HepG2 (cell line): ENCODE measurements around the gene GSDMA. TPM values are rescaled to one million over a fixed set of nuclear protein-coding genes. Genes with fewer than 3 reads are reported as not detected.

ENCODE experiments used
- CBX1 ChIP-seq: IDR thresholded peaks from one replicate; pipeline ENCODE4 v1.6.1; 2016; ENCODE audit warnings: antibody characterized with exemption, low read depth
- CHD4 ChIP-seq: fragments of 200-600 bp; sonication (generic); IDR thresholded peaks from 2 replicates; pipeline ENCODE4 v1.7.0; 2017; ENCODE audit warnings: mild to moderate bottlenecking, low read length, borderline replicate concordance
- JARID2 ChIP-seq: sonication (generic); formaldehyde crosslinking; IDR thresholded peaks from 2 replicates; pipeline ENCODE4 v1.8.1; 2023; ENCODE audit warnings: missing genetic modification reagents, inconsistent platforms; ENCODE audit not compliant: insufficient replicate concordance
- MTA3 ChIP-seq: sonication (generic); formaldehyde crosslinking; IDR thresholded peaks from 2 replicates; pipeline ENCODE4 v1.4.0; 2020; ENCODE audit warnings: missing genetic modification reagents
- MXI1 ChIP-seq: IDR thresholded peaks from 3 replicates; pipeline ENCODE4 v1.6.1; 2012; ENCODE audit warnings: low read depth, low read length, inconsistent platforms, borderline replicate concordance
- NFKB2 ChIP-seq: sonication (generic); formaldehyde crosslinking; IDR thresholded peaks from 2 replicates; pipeline ENCODE4 v1.4.0; 2020; ENCODE audit warnings: missing genetic modification reagents, borderline replicate concordance
- RORA ChIP-seq: sonication (generic); formaldehyde crosslinking; IDR thresholded peaks from 2 replicates; pipeline ENCODE4 v1.5.0; 2020; ENCODE audit warnings: mild to moderate bottlenecking, missing genetic modification reagents, moderate library complexity
- SALL1 ChIP-seq: sonication (generic); formaldehyde crosslinking; IDR thresholded peaks from 2 replicates; pipeline ENCODE4 v1.8.0; 2022; ENCODE audit warnings: mild to moderate bottlenecking, missing genetic modification reagents
- SCMH1 ChIP-seq: sonication (generic); formaldehyde crosslinking; IDR thresholded peaks from 2 replicates; pipeline ENCODE4 v1.9.0; 2021; ENCODE audit warnings: missing genetic modification reagents, mild to moderate bottlenecking, borderline replicate concordance
- SETDB1 ChIP-seq: sonication (generic); formaldehyde crosslinking; IDR thresholded peaks from 2 replicates; pipeline ENCODE4 v1.5.1; 2020; ENCODE audit warnings: missing genetic modification reagents, mild to moderate bottlenecking, borderline replicate concordance
- ZBTB4 ChIP-seq: sonication (generic); formaldehyde crosslinking; IDR thresholded peaks from 2 replicates; pipeline ENCODE4 v1.4.0; 2020; ENCODE audit warnings: missing genetic modification reagents, mild to moderate bottlenecking, borderline replicate concordance
- ZFP62 ChIP-seq: sonication (generic); formaldehyde crosslinking; IDR thresholded peaks from 2 replicates; pipeline ENCODE4 v1.4.0; 2020; ENCODE audit warnings: missing genetic modification reagents
- ZNF317 ChIP-seq: sonication (generic); formaldehyde crosslinking; IDR thresholded peaks from 2 replicates; pipeline ENCODE4 v1.5.0; 2020; ENCODE audit warnings: mild to moderate bottlenecking, missing genetic modification reagents
- ZNF354B ChIP-seq: sonication (generic); formaldehyde crosslinking; IDR thresholded peaks from 2 replicates; pipeline ENCODE4 v1.8.0; 2022; ENCODE audit warnings: mild to moderate bottlenecking, missing genetic modification reagents
- ZNF547 ChIP-seq: sonication (generic); formaldehyde crosslinking; IDR thresholded peaks from 2 replicates; pipeline ENCODE4 v1.5.1; 2020; ENCODE audit warnings: mild to moderate bottlenecking, missing genetic modification reagents
- polyA plus RNA-seq, 8 experiments: library from polyadenylated mRNA; depleted of rRNA in 3 of 8; stranded (reverse) in 7 of 8; unstranded in 1 of 8; fragments of >200 nt; fragmentation: Illumina TruSeq in 4 of 8; extraction: Trizol in 4 of 8; gene quantifications; 2 replicates each; pipeline versions ENCODE4 v1.2.1 to v1.2.3, GENCODE V29; 2011 to 2016; ENCODE audit warnings: low read depth in 4 of 8, missing spikeins in 1 of 8, mixed read lengths in 1 of 8; ENCODE audit not compliant: insufficient read depth in 1 of 8
- total RNA-seq, 5 experiments: library from RNA; depleted of rRNA; stranded (reverse); fragments of >200 nt; fragmentation: Illumina TruSeq; extraction: Trizol; gene quantifications; 2 replicates each; pipeline ENCODE4 v1.2.3, GENCODE V29; 2016; ENCODE audit warnings: low read depth in 1 of 5
- TF ChIP-seq, protein P1 (sequence below): IDR thresholded peaks from 2 replicates; pipeline ENCODE4 v1.6.1; 2018; ENCODE audit warnings: missing genetic modification reagents
- TF ChIP-seq, protein P2 (sequence below): sonication (generic); formaldehyde crosslinking; IDR thresholded peaks from 2 replicates; pipeline ENCODE4 v1.4.0; 2020; ENCODE audit warnings: mild to moderate bottlenecking, missing genetic modification reagents
- TF ChIP-seq, protein P3 (sequence below): sonication (generic); formaldehyde crosslinking; IDR thresholded peaks from 2 replicates; pipeline ENCODE4 v1.4.0; 2020; ENCODE audit warnings: low read depth, missing genetic modification reagents
- TF ChIP-seq, protein P4 (sequence below): sonication (generic); formaldehyde crosslinking; IDR thresholded peaks from 2 replicates; pipeline ENCODE4 v1.8.0; 2023; ENCODE audit warnings: mild to moderate bottlenecking, missing genetic modification reagents

Gene GSDMA
- total and polyA plus RNA-seq, 2 of the 13 experiments (the other 11 are each of a cell fraction or from before 2014, with no cell fraction given), result not detected

GRCh38 chr17:39927101-39927928 is 35.5 kb upstream of the GSDMA start, which contains the start of the genes LRRC3C and ORMDL3 (continued):
- TF ChIP-seq, protein P1, sequence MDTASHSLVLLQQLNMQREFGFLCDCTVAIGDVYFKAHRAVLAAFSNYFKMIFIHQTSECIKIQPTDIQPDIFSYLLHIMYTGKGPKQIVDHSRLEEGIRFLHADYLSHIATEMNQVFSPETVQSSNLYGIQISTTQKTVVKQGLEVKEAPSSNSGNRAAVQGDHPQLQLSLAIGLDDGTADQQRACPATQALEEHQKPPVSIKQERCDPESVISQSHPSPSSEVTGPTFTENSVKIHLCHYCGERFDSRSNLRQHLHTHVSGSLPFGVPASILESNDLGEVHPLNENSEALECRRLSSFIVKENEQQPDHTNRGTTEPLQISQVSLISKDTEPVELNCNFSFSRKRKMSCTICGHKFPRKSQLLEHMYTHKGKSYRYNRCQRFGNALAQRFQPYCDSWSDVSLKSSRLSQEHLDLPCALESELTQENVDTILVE (CRISPR knock-in tag), result peak; percentile 98
- TF ChIP-seq MTA3 (CRISPR knock-in tag) (no peak), RORA (CRISPR knock-in tag) (no peak), ZFP62 (CRISPR knock-in tag) (peak; percentile 96; the same call in 1 of the 2 replicates), SCMH1 (CRISPR knock-in tag) (no peak), ZNF547 (CRISPR knock-in tag) (no peak), MXI1 (peak; percentile 89; the same call in 2 of the 3 replicates), CBX1 (peak; percentile 51), ZBTB4 (CRISPR knock-in tag) (no peak), ZNF354B (CRISPR knock-in tag) (no peak), CHD4 (no peak; the same call in 1 of the 2 replicates), JARID2 (CRISPR knock-in tag) (peak; percentile 6), NFKB2 (CRISPR knock-in tag) (peak; percentile 64; the same call in 1 of the 2 replicates), ZNF317 (CRISPR knock-in tag) (peak; percentile 65; the same call in 1 of the 2 replicates), SETDB1 (CRISPR knock-in tag) (no peak), SALL1 (peak; percentile 60; the same call in 1 of the 2 replicates)
- TF ChIP-seq, protein P2, sequence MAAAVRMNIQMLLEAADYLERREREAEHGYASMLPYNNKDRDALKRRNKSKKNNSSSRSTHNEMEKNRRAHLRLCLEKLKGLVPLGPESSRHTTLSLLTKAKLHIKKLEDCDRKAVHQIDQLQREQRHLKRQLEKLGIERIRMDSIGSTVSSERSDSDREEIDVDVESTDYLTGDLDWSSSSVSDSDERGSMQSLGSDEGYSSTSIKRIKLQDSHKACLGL (CRISPR knock-in tag), result 0 out of 2 replicates have a peak, but pooled peaks have one; percentile 14
- TF ChIP-seq, protein P3, sequence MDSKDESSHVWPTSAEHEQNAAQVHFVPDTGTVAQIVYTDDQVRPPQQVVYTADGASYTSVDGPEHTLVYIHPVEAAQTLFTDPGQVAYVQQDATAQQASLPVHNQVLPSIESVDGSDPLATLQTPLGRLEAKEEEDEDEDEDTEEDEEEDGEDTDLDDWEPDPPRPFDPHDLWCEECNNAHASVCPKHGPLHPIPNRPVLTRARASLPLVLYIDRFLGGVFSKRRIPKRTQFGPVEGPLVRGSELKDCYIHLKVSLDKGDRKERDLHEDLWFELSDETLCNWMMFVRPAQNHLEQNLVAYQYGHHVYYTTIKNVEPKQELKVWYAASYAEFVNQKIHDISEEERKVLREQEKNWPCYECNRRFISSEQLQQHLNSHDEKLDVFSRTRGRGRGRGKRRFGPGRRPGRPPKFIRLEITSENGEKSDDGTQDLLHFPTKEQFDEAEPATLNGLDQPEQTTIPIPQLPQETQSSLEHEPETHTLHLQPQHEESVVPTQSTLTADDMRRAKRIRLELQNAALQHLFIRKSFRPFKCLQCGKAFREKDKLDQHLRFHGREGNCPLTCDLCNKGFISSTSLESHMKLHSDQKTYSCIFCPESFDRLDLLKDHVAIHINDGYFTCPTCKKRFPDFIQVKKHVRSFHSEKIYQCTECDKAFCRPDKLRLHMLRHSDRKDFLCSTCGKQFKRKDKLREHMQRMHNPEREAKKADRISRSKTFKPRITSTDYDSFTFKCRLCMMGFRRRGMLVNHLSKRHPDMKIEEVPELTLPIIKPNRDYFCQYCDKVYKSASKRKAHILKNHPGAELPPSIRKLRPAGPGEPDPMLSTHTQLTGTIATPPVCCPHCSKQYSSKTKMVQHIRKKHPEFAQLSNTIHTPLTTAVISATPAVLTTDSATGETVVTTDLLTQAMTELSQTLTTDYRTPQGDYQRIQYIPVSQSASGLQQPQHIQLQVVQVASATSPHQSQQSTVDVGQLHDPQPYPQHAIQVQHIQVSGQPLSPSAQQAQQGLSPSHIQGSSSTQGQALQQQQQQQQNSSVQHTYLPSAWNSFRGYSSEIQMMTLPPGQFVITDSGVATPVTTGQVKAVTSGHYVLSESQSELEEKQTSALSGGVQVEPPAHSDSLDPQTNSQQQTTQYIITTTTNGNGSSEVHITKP (CRISPR knock-in tag), result peak; percentile 45; the same call in 1 of the 2 replicates
- TF ChIP-seq, protein P4, sequence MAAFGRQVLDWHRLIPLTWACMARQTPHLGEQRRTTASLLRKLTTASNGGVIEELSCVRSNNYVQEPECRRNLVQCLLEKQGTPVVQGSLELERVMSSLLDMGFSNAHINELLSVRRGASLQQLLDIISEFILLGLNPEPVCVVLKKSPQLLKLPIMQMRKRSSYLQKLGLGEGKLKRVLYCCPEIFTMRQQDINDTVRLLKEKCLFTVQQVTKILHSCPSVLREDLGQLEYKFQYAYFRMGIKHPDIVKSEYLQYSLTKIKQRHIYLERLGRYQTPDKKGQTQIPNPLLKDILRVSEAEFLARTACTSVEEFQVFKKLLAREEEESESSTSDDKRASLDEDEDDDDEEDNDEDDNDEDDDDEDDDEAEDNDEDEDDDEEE (CRISPR knock-in tag), result no peak; the same call in 1 of the 2 replicates
